NCI-H2196 treated with DMSO at 0.1 percent for 48 hours (cell line): ENCODE measurements around the gene REXO1.
A peak's percentile ranks its signal among the peaks of the same experiment; 100 is the strongest.

Source experiments
- DNase-seq: peaks from one replicate; lab custom pipeline; 2025; ENCODE audit not compliant: unreplicated experiment; lab: John Stamatoyannopoulos, UW

REXO1 gene

GRCh38 chr19:1860821-1861598 is 12.7 kb upstream of the REXO1 start:
- no peak for DNase-seq

- no peak for DNase-seq
These were observed 11.9 kb upstream of the REXO1 start for GRCh38 chr19:1860042-1860775.

- DNase-seq: no peak
These were observed 11.1 kb upstream of the REXO1 start for GRCh38 chr19:1859331-1859781.

DNA sequence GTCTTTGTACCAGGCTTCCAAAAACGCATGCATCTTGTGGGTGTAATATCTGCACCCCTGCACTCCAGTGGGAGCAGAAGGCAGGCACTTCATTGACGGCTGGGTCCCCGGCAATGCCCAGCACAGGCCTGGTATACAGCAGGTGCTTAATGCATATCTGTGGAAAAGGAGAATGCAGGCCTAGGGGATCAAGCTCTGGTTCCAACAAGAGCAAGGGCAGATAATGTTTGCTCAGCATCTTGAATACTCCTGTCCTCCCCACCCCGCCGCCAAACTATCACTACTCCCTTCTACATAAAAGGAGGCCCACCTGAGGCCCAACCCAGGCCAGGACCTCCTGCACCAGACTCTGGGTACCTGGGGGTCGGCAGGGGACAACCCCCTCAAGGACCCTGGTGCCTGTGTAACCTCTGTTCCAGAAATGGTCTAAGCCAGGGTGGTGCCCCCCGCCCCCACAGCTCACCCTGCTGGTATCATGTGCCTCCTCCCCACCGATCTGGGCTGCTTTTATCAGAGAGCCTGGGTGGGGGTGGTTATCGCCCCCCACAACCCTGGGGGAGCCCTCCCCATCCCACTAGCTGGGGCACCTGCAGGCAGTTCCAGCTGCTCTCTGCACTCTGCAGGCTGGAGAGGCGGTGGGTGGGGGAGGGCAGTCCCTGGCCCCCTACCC is 10.3 kb upstream of the REXO1 start:
- DNase-seq: no peak

DNA sequence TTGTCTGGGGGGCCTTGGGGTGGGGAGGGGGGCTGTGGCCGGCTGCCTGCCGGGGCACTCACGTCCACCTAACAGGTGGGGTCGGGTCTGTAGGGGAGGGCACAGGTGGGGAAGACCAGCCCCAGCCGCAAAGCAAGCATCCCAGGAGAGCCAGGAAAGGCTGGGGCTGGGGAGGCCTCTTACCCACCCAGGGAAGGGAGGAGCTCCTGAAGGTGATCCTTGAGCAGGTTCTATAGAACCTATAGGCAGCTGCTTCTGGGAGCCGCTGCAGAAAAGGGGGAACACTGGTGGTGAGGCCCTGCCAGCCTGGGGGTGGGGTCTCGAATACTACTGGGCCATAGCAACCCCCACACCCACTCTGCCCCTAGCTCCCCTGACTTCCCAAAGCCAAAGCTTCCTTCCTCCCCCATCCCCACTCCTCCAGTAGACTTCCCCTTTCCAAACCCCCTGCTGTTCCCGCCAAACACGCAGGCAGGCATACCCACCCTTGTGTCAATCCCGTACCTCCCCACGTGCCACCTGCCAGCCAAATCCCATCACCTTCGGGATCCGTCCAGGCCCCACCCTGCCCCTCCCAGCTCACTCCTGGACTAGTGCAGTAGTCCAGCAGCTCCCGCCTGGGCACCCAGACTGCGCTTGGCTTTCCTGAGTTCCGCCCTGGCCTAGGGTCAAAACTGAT is 9.5 kb upstream of the REXO1 start:
- DNase-seq: no peak

- DNase-seq: no peak
These were observed 8.7 kb upstream of the REXO1 start for GRCh38 chr19:1856698-1857603.

DNA sequence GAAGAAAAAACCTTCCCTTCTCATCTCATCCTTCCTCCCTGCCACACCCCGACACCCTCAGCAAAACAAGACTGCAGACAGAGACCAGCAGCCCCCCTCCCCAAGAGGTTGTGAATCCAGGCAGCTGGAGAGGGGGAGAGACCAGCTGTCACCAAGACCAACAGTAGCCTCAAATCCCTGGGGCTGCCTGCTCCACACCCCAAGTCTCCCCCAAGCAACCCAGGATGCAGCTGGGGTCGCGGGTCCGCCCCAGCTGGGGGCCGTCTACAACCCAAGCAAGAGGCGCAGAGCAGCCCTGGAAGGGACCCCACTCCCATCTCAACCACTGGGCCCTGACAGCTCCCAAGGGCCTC is 8.0 kb upstream of the REXO1 start:
- no peak for DNase-seq

DNA sequence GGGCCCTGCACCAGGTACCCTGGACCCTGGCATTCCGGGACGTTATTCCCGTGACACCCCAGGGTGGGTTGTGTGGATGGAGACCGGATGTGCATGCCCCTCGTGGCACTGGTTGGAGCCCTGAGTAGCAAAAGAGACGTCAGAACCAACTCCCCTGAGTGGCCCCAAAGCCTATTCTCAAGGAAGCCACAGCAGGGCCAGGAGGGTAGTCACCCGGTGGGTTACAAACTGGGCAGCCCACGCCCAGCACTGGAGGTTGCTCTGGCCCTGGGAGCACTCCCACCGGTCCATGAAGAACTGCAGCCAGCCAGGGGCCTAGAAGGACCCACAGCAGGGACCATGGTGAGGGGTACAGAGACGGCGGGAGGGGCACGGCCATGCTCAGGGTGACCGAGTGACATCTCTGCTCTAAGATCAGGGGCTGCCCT is 7.6 kb upstream of the REXO1 start:
- DNase-seq: no peak

GRCh38 chr19:1855040-1855827 is 7.0 kb upstream of the REXO1 start:
- DNase-seq: peak; percentile 82

GRCh38 chr19:1854542-1855039 is 6.3 kb upstream of the REXO1 start:
- DNase-seq: no peak

- DNase-seq: no peak
These were observed 5.8 kb upstream of the REXO1 start for GRCh38 chr19:1854039-1854541.

DNA sequence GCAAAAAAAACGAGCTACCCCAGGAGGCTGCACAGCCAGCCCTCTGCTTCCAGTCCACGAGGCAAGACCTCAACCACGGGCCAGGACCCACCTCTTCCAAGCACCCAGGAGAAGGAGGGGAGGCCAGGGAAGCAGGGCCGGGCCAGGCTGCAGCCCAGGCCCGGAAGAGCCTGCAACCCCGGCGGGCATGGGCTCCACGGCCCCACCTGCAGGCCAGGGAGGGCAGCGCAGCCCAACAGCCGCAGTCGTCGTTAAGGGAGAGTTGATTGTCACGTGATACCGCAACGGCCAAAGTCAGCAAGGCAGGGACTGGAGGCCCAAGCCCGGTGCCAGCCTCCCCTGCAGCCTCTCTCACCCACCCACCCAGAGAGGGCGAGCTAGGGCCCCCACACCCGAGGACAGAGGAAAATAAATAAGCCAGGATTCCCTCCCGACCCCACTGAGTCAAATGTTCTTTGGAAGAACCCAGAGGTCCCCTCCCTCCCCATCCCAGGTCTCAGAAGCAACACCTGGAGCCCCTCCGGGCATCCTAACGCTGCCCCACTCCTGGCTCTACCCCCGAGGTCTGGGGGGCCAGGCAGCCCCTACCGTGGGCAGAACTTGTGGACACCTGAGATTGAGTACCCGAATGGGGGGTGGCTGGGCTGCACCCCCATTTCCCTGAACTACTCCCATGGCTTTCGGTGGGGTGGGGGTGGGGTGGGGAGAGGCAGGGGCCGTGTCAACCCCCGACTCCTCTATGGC is 5.2 kb upstream of the REXO1 start:
- peak; percentile 57 for DNase-seq

GRCh38 chr19:1852581-1853128 is 4.4 kb upstream of the REXO1 start:
- no peak for DNase-seq

DNA sequence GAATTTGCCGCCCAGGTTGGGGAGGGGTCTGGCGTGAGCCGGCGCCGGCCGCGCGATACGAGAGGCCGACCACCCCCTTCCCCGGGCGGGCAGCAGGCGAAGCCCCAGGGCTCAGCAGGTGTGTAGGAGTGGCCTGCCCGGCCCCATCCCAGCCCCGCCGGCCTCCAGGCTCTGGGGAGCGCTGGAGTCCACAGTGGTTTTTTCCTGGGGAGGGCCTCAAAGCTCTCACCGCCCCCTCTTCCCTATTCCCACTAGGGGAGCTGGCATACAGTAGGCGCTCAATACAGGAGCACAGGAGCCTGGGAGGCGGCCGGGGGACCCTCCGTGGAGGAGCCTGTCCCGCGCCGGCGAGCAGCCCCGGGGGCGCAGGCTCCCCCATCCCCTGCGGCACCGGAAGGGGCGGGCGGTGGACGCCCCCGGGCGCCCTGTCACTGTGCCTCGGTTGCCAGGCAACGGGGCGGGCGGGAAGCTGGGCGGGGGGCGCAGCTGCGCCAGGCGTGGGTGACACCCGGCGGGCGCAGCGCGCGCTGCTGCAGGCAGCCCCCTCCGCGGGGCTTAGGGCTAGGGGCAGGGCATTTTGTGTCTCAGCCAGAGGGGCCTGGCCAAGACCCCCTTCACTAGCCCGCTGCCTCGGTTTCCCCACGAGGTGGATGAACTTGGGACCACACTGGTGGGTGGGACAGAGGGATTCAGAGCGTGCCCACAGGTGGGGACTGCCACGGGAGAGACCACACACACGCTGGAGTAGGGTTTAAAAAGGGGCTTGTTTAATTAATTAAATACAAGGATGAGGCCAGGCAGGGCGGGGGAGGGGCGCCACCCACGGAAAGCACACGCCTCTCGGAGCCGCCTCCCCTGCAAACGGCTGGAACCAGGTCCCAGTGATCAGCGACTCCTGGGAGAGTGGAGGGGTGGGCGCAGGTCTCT is 3.6 kb upstream of the REXO1 start:
- DNase-seq: no peak

DNA sequence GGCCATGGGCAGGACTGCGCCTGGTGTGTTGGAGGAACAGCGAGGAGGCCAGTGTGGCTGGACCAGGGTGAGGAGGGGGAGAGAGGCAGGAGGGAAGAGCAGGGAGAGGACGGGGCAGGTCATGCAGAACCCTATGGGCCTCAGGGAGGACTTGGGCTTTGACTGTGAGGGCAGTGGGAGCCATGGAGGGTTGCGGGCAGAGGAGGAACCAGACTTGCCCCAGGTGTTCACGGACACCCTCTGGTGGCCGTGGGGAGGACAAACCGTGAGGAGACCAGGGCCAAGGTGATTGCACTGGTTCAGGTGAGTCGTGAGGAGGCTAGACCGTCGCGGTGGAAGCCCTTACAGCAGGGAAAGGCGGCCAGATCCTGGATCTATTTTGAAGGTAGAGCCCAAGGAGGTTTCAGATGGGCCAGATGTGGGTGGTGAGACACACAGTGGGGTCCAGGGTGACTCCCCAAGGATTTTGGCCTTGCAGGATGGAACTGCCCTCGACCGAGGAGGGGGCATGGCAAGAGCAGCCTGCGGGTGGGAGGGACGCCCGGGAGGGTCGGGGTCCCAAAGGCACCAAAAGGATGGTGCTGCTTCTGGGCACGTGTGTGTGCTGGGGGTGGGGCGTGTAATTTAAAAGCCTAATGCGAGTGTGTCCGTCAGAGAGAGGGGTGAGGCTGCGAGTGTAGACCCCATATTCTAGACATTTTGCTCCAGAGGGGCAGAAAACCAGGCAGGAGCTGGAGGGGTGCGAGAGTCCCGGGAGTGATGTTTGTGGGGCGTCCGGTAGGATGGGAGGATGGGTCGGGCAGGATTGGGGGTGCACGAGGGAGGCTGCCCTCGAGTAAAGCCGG is 2.7 kb upstream of the REXO1 start:
- DNase-seq: no peak

DNA sequence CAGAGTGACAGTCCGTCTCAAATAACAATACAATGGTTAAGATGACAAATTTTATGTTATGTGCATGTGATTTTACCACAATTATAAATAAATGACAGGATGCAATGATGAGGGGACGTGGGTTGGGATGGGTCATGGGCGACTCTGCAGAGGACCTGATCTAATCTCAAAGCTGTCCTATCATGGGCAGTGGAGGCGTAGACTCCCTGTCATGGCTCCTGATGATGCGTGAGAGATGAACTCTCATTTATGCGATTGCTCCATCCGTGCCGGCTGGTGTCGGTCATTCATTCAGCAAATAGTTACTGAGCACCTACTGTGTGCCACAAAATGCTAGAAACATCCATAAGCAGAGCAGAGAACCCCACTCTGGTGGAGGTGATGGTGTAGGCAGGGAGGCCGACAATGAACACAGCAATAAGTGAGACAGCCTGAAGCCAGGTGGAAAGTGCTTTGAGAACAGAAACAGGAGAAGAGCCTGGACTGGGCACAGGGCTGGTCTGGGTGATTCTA is 1.7 kb upstream of the REXO1 start:
- no peak for DNase-seq
